IMR-90 (cell line): Measurements from ENCODE around the gene PHACTR3. TPM values are rescaled to one million over a fixed set of nuclear protein-coding genes. Genes with fewer than 3 reads are reported as not detected.

Experiments used
- ATAC-seq: fragments of 200-7000 bp; cut with Tn5 transposase; 2 replicates; pipeline ENCODE4 v1.9.1; 2020; ENCODE audit warnings: low read depth, mild to moderate bottlenecking, moderate library complexity
- BruUV-seq: library from RNA; stranded (reverse); fragments of 400-500 nt; replicated peaks from 2 replicates; lab custom pipeline; 2021; lab: Mats Ljungman, UMichigan
- CTCF ChIA-PET: fragments of 300-600 bp; formaldehyde crosslinking; extraction: SDS; loops from one replicate; lab custom pipeline; 2021; ENCODE audit warnings: antibody characterized with exemption; lab: Yijun Ruan, JAX
- POLR2A ChIA-PET: fragments of 300-600 bp; sonication (Branson Sonifier 250); formaldehyde crosslinking; loops from one replicate; lab custom pipeline; 2022; ENCODE audit warnings: antibody characterized with exemption; ENCODE audit not compliant: unreplicated experiment; lab: Charles Lee
- DNase-seq: peaks from one replicate; pipeline ENCODE4 v3.0.0; 2013
- H2AFZ ChIP-seq: replicated peaks from 2 replicates; pipeline ENCODE3; 2013; ENCODE audit warnings: low read length, mild to moderate bottlenecking; ENCODE audit not compliant: poor library complexity
- H2AK5ac ChIP-seq: 2 replicates; pipeline ENCODE4 v1.6.1; 2013; ENCODE audit warnings: low read depth, low read length, inconsistent platforms
- H2AK9ac ChIP-seq: replicated peaks from 2 replicates; pipeline ENCODE3; 2013; ENCODE audit warnings: mild to moderate bottlenecking, low read depth, low read length, moderate library complexity; ENCODE audit not compliant: poor library complexity
- H2BK120ac ChIP-seq: 2 replicates; pipeline ENCODE4 v1.6.1; 2013; ENCODE audit warnings: low read depth, low read length, inconsistent platforms
- H2BK15ac ChIP-seq: 3 replicates; pipeline ENCODE4 v1.6.1; 2013; ENCODE audit warnings: low read depth, low read length, inconsistent platforms
- H2BK20ac ChIP-seq: 2 replicates; pipeline ENCODE4 v1.6.1; 2013; ENCODE audit warnings: low read depth, mild to moderate bottlenecking, inconsistent platforms, low read length, moderate library complexity
- H2BK5ac ChIP-seq: 2 replicates; pipeline ENCODE4 v1.6.1; 2013; ENCODE audit warnings: mild to moderate bottlenecking, low read depth, low read length, inconsistent platforms; ENCODE audit not compliant: poor library complexity, severe bottlenecking
- H3K14ac ChIP-seq: replicated peaks from 2 replicates; pipeline ENCODE4 v1.6.1; 2013; ENCODE audit warnings: low read depth, low read length, inconsistent platforms
- H3K18ac ChIP-seq: 2 replicates; pipeline ENCODE4 v1.6.1; 2013; ENCODE audit warnings: low read depth, low read length, control low read depth
- H3K23ac ChIP-seq: 2 replicates; pipeline ENCODE4 v1.6.1; 2013; ENCODE audit warnings: low read depth, low read length, inconsistent platforms
- H3K27ac ChIP-seq: 2 replicates; pipeline ENCODE4 v1.5.1; 2013; ENCODE audit warnings: mild to moderate bottlenecking, control low read depth, low read length; ENCODE audit not compliant: insufficient read depth
- H3K27me3 ChIP-seq: 2 replicates; pipeline ENCODE4 v1.6.1; 2013; ENCODE audit warnings: low read length; ENCODE audit not compliant: control insufficient read depth, insufficient read depth
- H3K36me3 ChIP-seq: 2 replicates; pipeline ENCODE4 v1.6.1; 2013; ENCODE audit warnings: low read length, mixed read lengths; ENCODE audit not compliant: control insufficient read depth, insufficient read depth
- H3K4ac ChIP-seq: 2 replicates; pipeline ENCODE4 v1.6.1; 2013; ENCODE audit warnings: low read depth, low read length, inconsistent platforms
- H3K4me1 ChIP-seq: 2 replicates; pipeline ENCODE4 v1.6.1; 2013; ENCODE audit warnings: low read length, mixed read lengths; ENCODE audit not compliant: control insufficient read depth, insufficient read depth
- H3K4me2 ChIP-seq: 2 replicates; pipeline ENCODE4 v1.6.1; 2013; ENCODE audit warnings: low read depth, mild to moderate bottlenecking, control low read depth, low read length, moderate library complexity
- H3K4me3 ChIP-seq: 2 replicates; pipeline ENCODE4 v1.5.1; 2013; ENCODE audit warnings: low read depth, mild to moderate bottlenecking, control low read depth, low read length, moderate library complexity; ENCODE audit not compliant: insufficient read depth
- H3K56ac ChIP-seq: 2 replicates; pipeline ENCODE4 v1.6.1; 2013; ENCODE audit warnings: low read length, inconsistent platforms; ENCODE audit not compliant: insufficient read depth; ENCODE audit errors: extremely low read depth
- H3K79me1 ChIP-seq, 2 experiments: 2 replicates each; pipeline ENCODE4 v1.6.1; 2013; ENCODE audit warnings: low read length in 2 of 2, inconsistent platforms in 1 of 2, low read depth in 1 of 2
- H3K9ac ChIP-seq: 2 replicates; pipeline ENCODE4 v1.6.1; 2013; ENCODE audit warnings: low read depth, low read length, control low read depth
- H3K9me1 ChIP-seq: 2 replicates; pipeline ENCODE4 v1.6.1; 2013; ENCODE audit warnings: low read length, inconsistent platforms; ENCODE audit not compliant: insufficient read depth
- H3K9me3 ChIP-seq: 2 replicates; pipeline ENCODE4 v1.6.1; 2013; ENCODE audit warnings: low read length; ENCODE audit not compliant: control insufficient read depth, insufficient read depth
- H4K20me1 ChIP-seq: 2 replicates; pipeline ENCODE4 v1.6.1; 2013; ENCODE audit warnings: low read length, inconsistent platforms; ENCODE audit not compliant: insufficient read depth
- H4K5ac ChIP-seq: 2 replicates; pipeline ENCODE4 v1.6.1; 2013; ENCODE audit warnings: mild to moderate bottlenecking, low read depth, low read length, control low read depth
- H4K8ac ChIP-seq, 2 experiments: 2 replicates each; pipeline ENCODE4 v1.6.1; 2013; ENCODE audit warnings: low read depth in 2 of 2, low read length in 2 of 2, control low read depth in 1 of 2, inconsistent platforms in 1 of 2
- H4K91ac ChIP-seq: 2 replicates; pipeline ENCODE4 v1.6.1; 2013; ENCODE audit warnings: low read depth, low read length, inconsistent platforms; ENCODE audit not compliant: insufficient read depth
- ELK1 ChIP-seq: fragments of 150-350 bp; IDR thresholded peaks from 2 replicates; pipeline ENCODE4 v1.6.1; 2016; ENCODE audit warnings: low read depth, mild to moderate bottlenecking, low read length, moderate library complexity, borderline replicate concordance
- MAZ ChIP-seq: IDR thresholded peaks from 2 replicates; pipeline ENCODE4 v1.6.1; 2012; ENCODE audit warnings: low read depth, mild to moderate bottlenecking, low read length, improper control_type of control experiment, moderate library complexity, borderline replicate concordance
- WGBS, 2 experiments: methylation state at CpG; one replicate each; pipeline versions ENCODE4 v1.1.5 to v1.1.7; 2013; ENCODE audit warnings: missing lambda C conversion rate in 2 of 2; ENCODE audit not compliant: insufficient read length in 1 of 2; ENCODE audit errors: extremely low coverage in 2 of 2; 5-methylcytosine and 5-hydroxymethylcytosine counted together
- dilution Hi-C: fragments of 300-500 bp; cut with HindIII; formaldehyde crosslinking; loops from one replicate; pipeline ENCODE4 v1.14.3; 2018; ENCODE audit warnings: low sequenced_read_pairs; ENCODE audit not compliant: unreplicated experiment
- in situ Hi-C: fragments of 300-500 bp; cut with MboI; formaldehyde crosslinking; loops from 3 replicates; pipeline ENCODE4 v1.14.3; 2019; ENCODE audit warnings: low sequenced_read_pairs, inconsistent platforms, mixed read lengths
- intact Hi-C: fragments of 100-400 bp; cut with micrococcal nuclease; formaldehyde crosslinking; loops from 2 replicates; pipeline ENCODE4 v1.10.0; 2022
- polyA plus RNA-seq, 3 experiments: library from polyadenylated mRNA; depleted of rRNA; stranded (reverse); fragments of >200 nt; gene quantifications; 2 replicates each; pipeline ENCODE4 v1.2.3, GENCODE V29; 2012; ENCODE audit warnings: low replicate concordance in 1 of 3
- total RNA-seq: library from RNA; depleted of rRNA; stranded (reverse); fragments of >200 nt; gene quantifications from 2 replicates; pipeline ENCODE4 v1.2.3, GENCODE V29; 2012

The PHACTR3 gene
- total and polyA plus RNA-seq, 2 of the 4 experiments (the other 2 are of a cell fraction): not detected

GRCh38 chr20:59600472-59600871 is 3.9 kb upstream of the PHACTR3 start:
- Histone ChIP-seq H3K18ac (no peak overlapping the region), H2AK5ac (no peak overlapping the region), H3K14ac (no peak overlapping the region), H3K4me2 (no peak overlapping the region), H3K27ac (no peak overlapping the region), H3K9me3 (no peaks in the 10 kb centered on the region), H4K5ac (no peak overlapping the region), H2BK15ac (no peak overlapping the region), H3K27me3 (peaks cover 7% of the 10 kb centered on the region; the same call in 1 of the 2 replicates), H3K79me1 (no peaks in the 10 kb centered on the region), H2BK20ac (no peak overlapping the region), H3K4me1 (no peaks in the 10 kb centered on the region), H4K91ac (no peak overlapping the region), H3K4me3 (no peak overlapping the region), H3K9me1 (no peaks in the 10 kb centered on the region), H2BK120ac (no peak overlapping the region), H2AFZ (no peak overlapping the region), H3K36me3 (no peaks in the 10 kb centered on the region), H3K56ac (no peak overlapping the region), H2AK9ac (no peak overlapping the region), H3K9ac (no peak overlapping the region), H2BK5ac (no peak overlapping the region), H4K8ac (no peak overlapping the region), H3K23ac (no peak overlapping the region), H3K4ac (no peak overlapping the region), H4K20me1 (no peaks in the 10 kb centered on the region)
- dilution Hi-C loops (no loop called here), intact Hi-C loops (no loop called here), in situ Hi-C loops (no loop called here)
- DNase-seq: no peak
- no TSS peak for BruUV-seq
- WGBS, 2 experiments: 20% methylated on average over 1 of the region's 5 CpGs; no CpG with 5 or more reads in 1 of the 2 experiments
- no peak for ATAC-seq
- TF ChIP-seq MAZ (no peak), ELK1 (no peak)
- ChIA-PET CTCF (no interaction called here), POLR2A (no interaction called here)
